HK-2 (cell line): Measurements from ENCODE around the gene FAM210B.
"Not testable (repeated sequence)": the region's sequence is repeated elsewhere in the genome, so short reads cannot be mapped to it uniquely, and the experiment has no call there.

ENCODE experiments used
- DNase-seq: peaks from one replicate; pipeline ENCODE4 v3.0.0-alpha.2; 2018; ENCODE audit not compliant: unreplicated experiment

The FAM210B gene

DNA sequence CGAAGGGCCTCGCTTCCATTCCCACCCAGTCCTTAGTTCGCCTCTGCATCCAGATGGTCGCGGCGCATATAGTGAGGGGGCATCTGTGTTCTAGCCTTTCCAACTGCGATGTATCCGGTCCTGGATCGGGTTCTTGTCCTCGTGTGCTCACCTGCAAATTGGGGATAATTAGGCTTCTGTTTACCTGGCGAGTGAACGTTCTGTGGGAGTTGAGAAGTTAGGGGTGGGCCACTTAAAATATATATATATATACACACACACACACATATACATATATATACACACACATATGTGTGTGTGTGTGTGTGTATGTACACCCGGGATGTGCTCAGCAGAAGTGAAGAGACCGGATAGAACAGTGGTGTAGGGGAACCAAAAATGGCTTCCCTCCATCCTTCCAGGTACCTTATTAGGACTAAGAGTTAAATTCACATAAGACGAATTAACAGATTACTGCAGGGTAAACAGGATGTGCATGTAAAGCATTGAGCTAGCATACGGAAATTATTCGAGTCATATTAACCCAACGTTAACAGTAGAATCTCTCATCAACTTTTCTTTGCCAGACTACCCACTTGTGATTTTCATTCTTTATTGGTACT is 34.2 kb downstream of the FAM210B start:
- DNase-seq, result no peak

DNA sequence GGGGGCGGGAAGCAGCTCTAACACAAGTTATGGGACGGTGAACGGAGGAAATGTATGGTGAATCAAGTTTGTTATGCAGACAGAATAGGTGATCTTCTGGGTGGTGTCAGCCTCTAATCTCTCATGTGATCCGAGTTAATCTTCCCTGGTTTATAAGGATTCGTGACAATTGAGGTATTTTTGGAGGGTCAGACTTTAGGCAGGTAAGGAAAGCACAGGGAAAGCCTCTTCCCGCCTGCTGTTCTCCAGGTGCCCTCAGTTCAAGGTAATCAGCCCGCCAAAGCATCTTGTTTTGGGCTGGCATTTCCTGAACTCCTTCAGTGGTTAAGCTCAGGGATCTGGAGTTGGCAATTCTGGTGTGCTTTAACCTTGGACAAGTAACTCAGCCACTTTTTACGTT is 34.9 kb downstream of the FAM210B start:
- no peak for DNase-seq

DNA sequence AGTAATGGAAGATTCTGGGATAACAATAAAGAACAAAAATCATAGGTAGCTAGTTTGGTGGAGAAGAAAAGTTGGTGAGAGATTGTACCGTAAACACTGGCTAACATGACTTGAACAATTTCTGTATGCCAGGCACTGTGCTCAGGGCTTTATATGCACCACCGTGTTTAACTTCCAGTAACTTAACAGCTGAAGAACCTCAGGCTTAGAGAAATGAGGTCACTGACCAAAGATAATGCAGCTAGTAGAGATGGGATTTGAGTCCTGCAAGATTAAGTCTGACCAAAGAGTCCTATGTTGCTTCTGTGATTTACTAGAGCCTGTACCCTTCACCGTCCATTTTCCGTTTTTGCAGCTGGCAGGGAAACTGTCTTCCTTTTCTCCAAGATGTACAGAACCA is 36.4 kb downstream of the FAM210B start:
- DNase-seq, result no peak

DNA sequence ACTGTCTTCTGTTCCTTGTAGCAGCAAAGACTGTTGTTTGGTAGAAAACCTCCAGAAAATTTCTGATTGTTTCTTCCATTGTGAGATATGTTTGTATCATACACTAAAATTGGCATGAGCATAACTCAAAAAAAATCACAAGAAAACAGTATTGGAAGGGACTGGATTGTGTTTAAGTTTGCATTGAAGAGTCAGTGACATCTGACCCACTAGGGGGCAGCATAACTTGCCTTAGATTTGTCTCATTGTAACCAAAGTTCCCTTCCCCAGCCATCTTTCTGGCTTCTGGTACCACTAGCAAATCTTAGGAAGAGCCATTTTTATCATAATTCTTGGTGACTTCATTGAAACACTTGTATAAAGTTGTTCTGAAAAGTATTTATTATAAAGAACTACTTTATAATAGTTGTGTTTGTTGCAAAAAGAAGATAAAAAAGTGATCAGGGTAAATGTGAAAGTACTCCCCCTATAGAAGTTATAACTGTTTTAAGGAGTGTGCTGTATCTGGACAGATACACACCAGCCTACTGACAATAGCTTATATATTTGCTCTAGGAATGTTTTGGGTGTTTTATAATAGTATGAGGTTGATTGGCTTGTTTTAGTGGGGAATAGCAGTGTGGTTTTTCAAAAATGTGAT is 41.3 kb downstream of the FAM210B start:
- no peak for DNase-seq

DNA sequence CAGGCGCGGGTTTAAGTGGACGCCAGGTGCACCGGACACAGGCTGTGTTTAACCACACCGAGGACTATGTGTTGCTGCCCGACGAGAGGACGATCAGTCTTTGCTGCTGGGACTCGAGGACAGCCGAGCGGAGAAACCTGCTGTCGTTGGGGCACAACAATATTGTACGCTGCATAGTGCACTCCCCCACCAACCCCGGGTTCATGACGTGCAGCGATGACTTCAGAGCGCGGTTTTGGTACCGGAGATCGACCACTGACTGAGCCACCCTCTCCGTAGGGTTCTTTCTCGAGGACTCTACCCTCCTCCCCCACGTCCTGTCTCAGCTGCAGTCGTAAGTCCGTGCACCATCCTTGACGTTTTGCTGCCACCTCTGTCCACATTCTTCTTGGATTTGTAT is 44.7 kb downstream of the FAM210B start:
- no peak for DNase-seq

DNA sequence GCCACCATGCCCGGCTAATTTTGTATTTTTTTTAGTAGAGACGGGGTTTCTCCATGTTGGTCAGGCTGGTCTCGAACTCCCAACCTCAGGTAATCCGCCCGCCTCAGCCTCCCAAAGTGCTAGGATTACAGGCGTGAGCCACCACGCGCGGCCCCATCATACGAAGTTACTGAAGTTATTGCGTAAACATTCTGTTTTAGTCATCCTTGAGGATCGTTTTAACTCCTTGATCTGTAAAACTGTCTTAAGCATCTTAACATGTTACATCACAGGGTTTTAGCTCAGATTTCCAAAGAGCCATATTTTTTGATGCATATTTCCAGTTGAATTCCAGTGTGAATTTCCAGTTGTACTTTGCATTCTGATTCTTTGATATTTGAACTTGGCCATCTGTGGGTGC is 46.6 kb downstream of the FAM210B start:
- not testable (repeated sequence) for DNase-seq

DNA sequence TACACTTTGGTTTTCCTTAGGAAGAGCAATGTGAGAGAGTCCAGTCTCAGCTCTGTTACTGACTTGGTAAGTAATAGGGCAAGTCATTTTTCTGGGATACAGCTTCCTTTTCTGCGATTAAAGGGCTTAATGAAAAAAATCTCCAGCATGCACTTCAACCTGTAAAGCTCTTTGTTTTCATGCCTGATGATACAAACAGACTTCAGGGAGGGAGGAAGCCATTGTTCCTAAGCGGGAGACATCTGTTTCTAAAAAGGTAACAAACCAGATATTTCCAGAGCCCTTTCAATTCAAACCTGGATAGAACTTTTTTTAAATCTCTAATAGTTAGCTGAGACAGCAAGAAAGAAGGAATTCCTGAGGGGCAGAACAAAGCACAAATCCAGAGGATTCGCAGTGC is 48.1 kb downstream of the FAM210B start:
- DNase-seq, result no peak

DNA sequence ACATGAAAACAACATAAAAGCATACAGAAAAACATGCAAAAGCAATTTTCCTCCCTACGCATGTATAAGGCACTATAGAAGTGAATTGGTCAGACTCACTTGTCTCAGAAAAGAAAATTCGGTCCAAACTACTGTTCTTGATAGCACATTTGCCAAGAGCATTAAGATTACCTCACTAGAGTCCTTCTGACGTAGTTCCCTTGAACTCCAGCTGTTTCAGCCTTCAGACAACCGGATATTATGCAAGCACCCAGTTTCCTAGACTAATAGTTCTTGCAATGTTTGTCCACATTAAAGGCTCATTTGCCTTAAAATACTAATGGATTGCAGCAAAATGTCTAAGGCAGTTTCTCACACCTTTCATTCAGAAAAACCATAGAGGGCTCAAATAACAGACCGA is 50.7 kb downstream of the FAM210B start:
- DNase-seq, result no peak

DNA sequence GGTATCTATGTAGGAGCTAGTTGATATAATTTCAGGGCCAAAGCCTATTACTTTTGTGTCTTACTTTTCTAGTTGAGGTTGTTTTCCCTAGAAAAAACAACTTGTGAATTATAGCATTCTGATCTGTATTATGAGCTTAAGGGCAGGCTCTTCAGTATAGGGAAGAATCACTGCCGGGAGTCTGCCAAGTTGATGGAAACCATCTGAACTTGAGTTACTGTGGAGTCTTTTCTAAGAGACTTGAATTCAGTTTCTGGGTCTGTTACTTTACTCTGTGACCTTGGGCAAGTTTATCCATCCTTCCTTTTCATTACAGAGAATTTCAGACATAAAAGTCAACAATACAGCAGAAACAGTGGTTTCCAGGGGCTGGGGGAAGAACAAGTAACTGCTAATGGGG is 51.2 kb downstream of the FAM210B start:
- no peak for DNase-seq

DNA sequence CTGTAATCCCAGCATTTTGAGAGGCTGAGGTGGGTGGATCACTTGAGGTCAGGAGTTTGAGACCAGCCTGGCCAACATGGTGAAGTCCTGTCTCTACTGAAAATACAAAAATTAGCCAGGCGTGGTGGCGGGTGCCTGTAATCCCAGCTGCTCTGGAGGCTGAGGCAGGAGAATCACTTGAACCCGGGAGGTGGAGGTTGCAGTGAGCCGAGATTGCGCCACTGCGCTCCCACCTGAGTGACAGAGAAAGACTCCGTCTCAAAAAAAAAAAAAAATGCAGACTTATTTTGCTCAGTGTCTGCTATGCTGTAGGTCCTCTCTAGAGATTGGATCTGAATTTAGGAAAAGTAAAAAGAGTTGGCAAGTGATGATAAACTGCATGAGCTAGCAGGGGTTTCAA is 52.5 kb downstream of the FAM210B start:
- DNase-seq, result not testable (repeated sequence)

DNA sequence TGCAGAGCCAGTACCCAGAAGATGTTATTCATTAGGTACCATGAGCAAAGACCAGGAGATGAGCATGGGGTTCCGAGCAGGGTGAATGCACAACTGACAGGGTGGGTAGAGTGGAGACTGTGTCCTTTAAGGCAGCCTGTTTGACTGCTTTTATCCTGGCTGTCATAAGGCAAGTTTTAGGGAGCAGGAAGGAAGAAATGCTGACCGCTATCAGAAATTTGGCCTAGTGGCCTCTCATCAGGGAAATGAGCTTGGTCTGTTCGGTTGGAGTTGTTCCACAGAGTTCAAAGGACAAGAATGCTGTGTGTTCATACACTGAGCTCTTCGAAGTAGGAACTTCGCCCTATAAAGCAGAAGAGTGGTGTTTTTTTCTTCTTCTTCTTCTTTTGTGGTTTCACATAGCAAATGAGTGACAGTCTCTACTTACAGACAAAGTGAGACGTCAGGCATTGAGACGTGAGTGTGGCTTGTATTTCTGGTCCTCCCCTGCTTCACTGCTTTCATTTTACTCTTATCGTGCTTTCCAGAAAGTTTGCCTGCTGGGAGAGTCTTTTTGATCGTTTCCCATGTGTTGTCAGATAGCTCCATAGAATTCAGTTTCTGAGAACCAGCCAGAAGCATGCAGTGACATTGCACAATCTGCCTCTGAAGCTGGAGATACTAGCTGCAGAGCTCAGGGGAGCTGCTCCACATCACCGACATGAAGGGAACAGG is 53.1 kb downstream of the FAM210B start, which contains the start of gene CASS4:
Gene CASS4 (plus strand): TSS at position 502 of the 714 bp plus-strand sequence. CDS start 199 bp downstream, at position 701.
- DNase-seq, result no peak

DNA sequence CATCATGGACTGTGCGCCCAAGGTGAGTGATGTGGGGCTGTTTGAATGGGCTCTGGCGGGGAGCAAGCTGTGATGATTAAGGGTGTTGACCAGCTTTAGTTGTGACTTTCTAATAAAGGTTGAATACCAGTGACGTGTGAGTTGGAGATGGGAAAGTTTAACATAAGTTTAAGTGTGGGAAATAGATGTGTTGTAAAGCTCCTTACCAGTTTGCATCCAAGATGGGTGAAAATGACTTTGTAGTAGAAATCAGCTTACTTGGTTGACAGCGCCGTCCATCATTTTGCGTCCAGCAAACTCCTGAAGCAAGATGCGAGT is 53.7 kb downstream of the FAM210B start:
- DNase-seq, result no peak

DNA sequence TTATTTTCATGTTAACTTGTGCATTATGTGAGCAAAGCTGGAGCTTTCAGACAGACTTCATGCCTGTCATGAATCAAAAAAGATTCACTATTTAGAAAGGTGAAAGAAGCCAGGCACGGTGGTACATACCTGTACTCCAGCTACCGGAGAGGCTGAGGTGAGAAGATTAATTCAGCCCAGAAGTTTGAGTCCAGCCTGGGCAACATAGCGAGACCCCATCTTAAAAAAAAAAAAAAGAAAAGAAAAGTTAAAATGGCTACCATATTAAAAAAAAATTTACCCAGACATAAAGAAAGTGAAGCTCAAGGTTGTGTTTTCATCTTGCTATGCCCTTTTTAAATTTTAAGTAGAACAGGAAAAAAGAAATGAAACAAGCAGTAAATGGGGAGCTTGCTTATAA is 54.2 kb downstream of the FAM210B start:
- no peak for DNase-seq

DNA sequence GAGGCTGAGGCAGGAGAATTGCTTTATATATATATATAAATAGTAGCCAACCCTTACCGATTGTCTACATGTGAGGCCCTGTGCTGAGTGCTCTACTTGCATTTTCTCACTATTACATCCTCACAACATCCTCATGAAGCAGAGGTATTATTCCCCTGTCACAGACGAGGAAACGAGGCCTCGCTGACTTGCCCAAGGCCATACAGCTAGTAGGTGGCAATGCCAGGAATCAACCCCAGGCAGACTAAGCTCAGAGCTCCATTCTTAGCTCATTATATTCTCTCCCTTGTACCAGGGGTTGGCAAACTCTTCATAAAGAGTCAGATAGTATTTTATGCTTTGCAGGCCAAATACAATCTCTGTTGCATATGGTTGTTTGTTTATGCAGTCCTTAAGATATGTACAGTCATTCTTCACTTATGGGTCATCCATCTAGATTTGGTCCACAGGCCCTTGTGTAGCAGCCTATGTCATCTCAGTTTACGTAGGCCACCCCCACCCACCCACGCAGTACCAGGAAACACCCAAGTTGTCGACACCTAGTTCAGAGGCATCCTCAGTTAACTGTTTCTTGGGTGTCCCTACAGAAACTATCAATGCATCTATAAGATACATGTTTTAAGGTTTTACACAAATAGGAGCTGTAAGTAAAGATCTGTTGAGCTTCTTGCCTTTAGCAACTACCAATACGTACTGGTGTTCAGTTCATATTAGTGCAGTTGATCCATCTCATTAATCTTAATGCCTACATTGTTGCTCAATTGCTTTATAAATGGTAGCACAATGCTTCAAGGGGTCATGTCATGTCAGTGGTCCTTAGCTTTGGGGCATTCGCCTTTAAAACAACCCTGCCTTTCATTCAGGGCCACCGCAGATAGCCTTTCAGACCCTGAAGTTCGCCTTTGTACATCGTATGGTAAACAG is 56.3 kb downstream of the FAM210B start:
- no peak for DNase-seq

DNA sequence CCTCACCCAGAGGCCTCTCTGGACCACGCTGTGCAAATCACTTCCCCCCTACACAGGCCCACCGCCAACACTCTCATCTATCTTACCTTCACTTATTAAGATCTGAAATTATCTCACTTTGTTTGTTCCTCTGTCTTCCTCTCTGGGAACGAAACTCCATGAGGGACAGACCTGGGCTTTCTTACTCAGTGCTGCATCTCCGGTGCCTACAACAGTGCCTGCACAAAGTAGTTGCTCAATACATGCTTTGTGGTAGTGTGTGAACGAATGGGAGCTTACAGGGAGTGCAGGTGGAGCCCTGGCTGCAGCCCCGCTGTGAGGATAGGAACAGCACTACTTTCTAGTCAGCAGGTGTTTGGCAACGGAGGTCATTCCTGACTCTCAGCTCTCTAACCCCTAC is 58.6 kb downstream of the FAM210B start:
- DNase-seq, result no peak

DNA sequence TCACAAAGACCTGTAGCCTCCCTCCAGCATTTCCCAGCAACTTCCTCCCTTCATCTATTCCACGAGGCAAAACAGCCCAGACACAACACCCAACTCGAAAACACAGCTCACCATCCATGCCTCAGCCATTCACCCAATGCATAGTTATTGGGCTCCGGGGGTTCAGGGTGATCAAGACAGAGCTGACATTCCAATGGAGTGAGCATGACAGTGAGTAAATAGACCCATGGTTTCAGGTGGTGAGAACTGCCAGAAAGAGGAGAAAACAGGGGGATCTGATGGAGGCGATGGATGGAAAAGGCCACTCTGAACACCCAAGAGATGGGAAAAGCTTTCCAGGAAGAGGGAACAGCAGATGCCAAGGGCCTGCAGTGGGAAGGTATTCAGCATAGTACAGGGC is 59.1 kb downstream of the FAM210B start:
- DNase-seq, result no peak
